HFF-Myc (cell line): ENCODE results near the gene GPC5.

Experiments
- DNase-seq: peaks from one replicate; pipeline ENCODE4 v3.0.0-alpha.2; 2011; ENCODE audit warnings: low read depth; ENCODE audit errors: extremely low read depth
- H3K4me3 ChIP-seq: replicated peaks from 2 replicates; pipeline ENCODE4 v1.5.1; 2011; ENCODE audit warnings: low read depth, mild to moderate bottlenecking, control low read depth, low read length
- CTCF ChIP-seq: IDR thresholded peaks from 2 replicates; pipeline ENCODE4 v1.5.1; 2012; ENCODE audit warnings: mild to moderate bottlenecking, low read depth, low read length, control low read depth; ENCODE audit errors: missing control alignments

The GPC5 gene

GRCh38 chr13:91601807-91602206 is 203.4 kb downstream of the GPC5 start:
- no peak for TF ChIP-seq CTCF
- no peak for DNase-seq
- no peak overlapping the region for H3K4me3 ChIP-seq

- no peak for TF ChIP-seq CTCF
- H3K4me3 ChIP-seq = no peak overlapping the region
- no peak for DNase-seq
These were observed 210.9 kb downstream of the GPC5 start for GRCh38 chr13:91609353-91609752.

- DNase-seq = no peak
- no peak overlapping the region for H3K4me3 ChIP-seq
- no peak for TF ChIP-seq CTCF
These were observed 219.9 kb downstream of the GPC5 start for GRCh38 chr13:91618315-91618714.

GRCh38 chr13:91620670-91621141 is 222.3 kb downstream of the GPC5 start:
- no peak for DNase-seq
- H3K4me3 ChIP-seq = no peak overlapping the region
- TF ChIP-seq CTCF = no peak

- H3K4me3 ChIP-seq = no peak overlapping the region
- no peak for TF ChIP-seq CTCF
- no peak for DNase-seq
These were observed 222.7 kb downstream of the GPC5 start for GRCh38 chr13:91621161-91621560.

GRCh38 chr13:91621963-91622362 is 223.5 kb downstream of the GPC5 start:
- H3K4me3 ChIP-seq = no peak overlapping the region
- no peak for TF ChIP-seq CTCF
- DNase-seq = no peak
